ENCODE data around the gene MEGF11. TPM values are rescaled to one million over a fixed set of nuclear protein-coding genes. Genes with fewer than 3 reads are reported as not detected.

Gene MEGF11
- total RNA-seq, 1 experiment from 2014 or later: 1.2 TPM

DNA sequence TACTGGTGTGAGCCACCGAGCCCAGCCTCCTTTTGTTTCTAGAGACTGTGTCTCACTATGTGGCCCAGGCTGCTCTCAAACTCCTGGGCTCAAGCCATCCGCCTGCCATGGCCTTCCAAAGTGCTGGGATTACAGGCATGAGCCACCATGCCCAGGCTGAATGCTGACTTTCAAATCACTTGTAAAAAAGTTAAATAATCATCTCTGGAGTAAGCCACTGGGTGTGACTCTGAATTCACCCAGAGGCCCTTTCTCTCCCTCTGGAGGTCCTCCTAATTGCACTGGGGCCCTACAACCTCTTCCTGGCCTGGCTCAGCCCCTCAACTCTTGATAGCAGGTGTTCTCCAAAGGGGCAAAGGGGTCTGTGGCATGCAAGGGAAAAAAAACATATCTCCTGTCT, 54.8 kb downstream of the MEGF11 start:
- Histone ChIP-seq H3K18ac (ENCODE audit: insufficient read length, low read depth, low read length) (no peak overlapping the region), H2BK12ac (ENCODE audit: insufficient read length, low read depth, low read length) (no peak overlapping the region), H3K9ac (ENCODE audit: extremely low read depth, insufficient read length, low read length) (no peak overlapping the region), H2AK5ac (ENCODE audit: insufficient read length, low read length) (no peak overlapping the region), H2AFZ (ENCODE audit: low read length) (no peak overlapping the region), H2BK5ac (ENCODE audit: insufficient read length, low read length) (no peak overlapping the region), H4K20me1 (ENCODE audit: control insufficient read depth, insufficient read depth, insufficient read length) (no peaks in the 10 kb centered on the region), H3K56ac (ENCODE audit: insufficient read length, low read depth, low read length) (no peak overlapping the region), H3K4me2 (ENCODE audit: insufficient read depth, insufficient read length, low read length) (no peak overlapping the region), H3T11ph (ENCODE audit: low read length) (no peak overlapping the region), H4K5ac (ENCODE audit: insufficient read length, low read depth, low read length) (no peak overlapping the region), H3K23me2 (ENCODE audit: insufficient read length, low read depth, low read length, poor library complexity, severe bottlenecking) (no peaks in the 10 kb centered on the region), H2BK20ac (ENCODE audit: low read depth, low read length, poor library complexity, severe bottlenecking) (no peak overlapping the region), H3K4ac (ENCODE audit: low read depth, low read length) (no peak overlapping the region), H3K23ac (ENCODE audit: insufficient read length, low read depth, low read length) (no peak overlapping the region), H3K9me3 (ENCODE audit: control insufficient read depth, low read depth, low read length) (no peaks in the 10 kb centered on the region), H2BK15ac (ENCODE audit: low read depth, low read length) (no peak overlapping the region), H3K79me2 (ENCODE audit: insufficient read depth, low read length) (no peaks in the 10 kb centered on the region), H3K27ac (ENCODE audit: insufficient read length, low read depth, low read length) (no peak overlapping the region), H3K14ac (ENCODE audit: insufficient read depth, low read length) (no peak overlapping the region), H3K27me3 (ENCODE audit: insufficient read depth, low read length) (no peaks in the 10 kb centered on the region), H4K91ac (ENCODE audit: insufficient read length, low read depth, low read length) (no peak overlapping the region), H3K4me1 (ENCODE audit: insufficient read depth, low read length) (no peaks in the 10 kb centered on the region), H3K79me1 (ENCODE audit: insufficient read depth, low read depth, low read length, poor library complexity, severe bottlenecking) (no peaks in the 10 kb centered on the region), H4K8ac (replicated peaks; ENCODE audit: insufficient read length, low read depth, low read length) (no peak overlapping the region), H2BK120ac (ENCODE audit: low read depth, low read length, poor library complexity, severe bottlenecking) (no peak overlapping the region)
- Mint-ChIP-seq H3K4me3 (no peak overlapping the region), H3K4me1 (no peaks in the 10 kb centered on the region; a peak in 1 of 4 replicates), H3K27me3 (ENCODE audit: low read depth) (no peaks in the 10 kb centered on the region), H3K36me3 (ENCODE audit: insufficient read depth in 1 of 3, low read depth in 3 of 3) (no peaks in the 10 kb centered on the region; a peak in 1 of 7 replicates), H3K9me3 (no peaks in the 10 kb centered on the region), H3K27ac (no peak overlapping the region; a peak in 1 of 7 replicates)
- TF ChIP-seq, protein P1, sequence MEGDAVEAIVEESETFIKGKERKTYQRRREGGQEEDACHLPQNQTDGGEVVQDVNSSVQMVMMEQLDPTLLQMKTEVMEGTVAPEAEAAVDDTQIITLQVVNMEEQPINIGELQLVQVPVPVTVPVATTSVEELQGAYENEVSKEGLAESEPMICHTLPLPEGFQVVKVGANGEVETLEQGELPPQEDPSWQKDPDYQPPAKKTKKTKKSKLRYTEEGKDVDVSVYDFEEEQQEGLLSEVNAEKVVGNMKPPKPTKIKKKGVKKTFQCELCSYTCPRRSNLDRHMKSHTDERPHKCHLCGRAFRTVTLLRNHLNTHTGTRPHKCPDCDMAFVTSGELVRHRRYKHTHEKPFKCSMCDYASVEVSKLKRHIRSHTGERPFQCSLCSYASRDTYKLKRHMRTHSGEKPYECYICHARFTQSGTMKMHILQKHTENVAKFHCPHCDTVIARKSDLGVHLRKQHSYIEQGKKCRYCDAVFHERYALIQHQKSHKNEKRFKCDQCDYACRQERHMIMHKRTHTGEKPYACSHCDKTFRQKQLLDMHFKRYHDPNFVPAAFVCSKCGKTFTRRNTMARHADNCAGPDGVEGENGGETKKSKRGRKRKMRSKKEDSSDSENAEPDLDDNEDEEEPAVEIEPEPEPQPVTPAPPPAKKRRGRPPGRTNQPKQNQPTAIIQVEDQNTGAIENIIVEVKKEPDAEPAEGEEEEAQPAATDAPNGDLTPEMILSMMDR (conservative IDR thresholded peaks at IDR 0.05): no peak
- no CpG with 5 or more reads among the region's 2 CpGs for WGBS (ENCODE audit: extremely low coverage, insufficient read length, low lambda C conversion rate)
- no peak for DNase-seq
